Limb (tissue), 2 donors: ENCODE measurements around the gene CASKIN2.
A peak's percentile ranks its signal among the peaks of the same experiment; 100 is the strongest.
"Not testable (repeated sequence)": the region's sequence is repeated elsewhere in the genome, so short reads cannot be mapped to it uniquely, and the experiment has no call there.

Experiments
- DNase-seq, 2 donors: peaks; one replicate each; pipeline ENCODE4 v3.0.0-alpha.2; 2016; ENCODE audit errors: extremely low spot score in 2 of 2

The CASKIN2 gene

DNA sequence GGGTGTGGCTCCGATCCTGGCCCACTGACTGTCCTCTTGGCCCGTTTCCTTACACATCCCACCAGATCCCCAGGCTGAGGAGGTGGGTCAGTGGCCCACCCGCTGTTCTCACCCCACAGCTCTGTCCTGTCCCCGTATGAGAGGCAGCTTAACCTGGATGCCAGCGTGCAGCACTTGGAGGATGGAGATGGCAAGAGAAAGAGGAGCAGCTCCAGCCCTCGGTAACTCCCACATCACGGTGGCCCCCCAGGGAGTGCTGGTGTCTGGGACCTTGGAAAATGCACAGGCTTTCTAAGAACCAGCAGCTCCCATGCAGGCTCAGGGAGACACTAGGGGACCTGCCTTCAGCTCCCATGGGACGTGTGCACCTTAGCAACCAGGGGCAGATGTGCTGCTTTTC lies 6.0 kb upstream of the CASKIN2 start:
- no peak for DNase-seq

DNA sequence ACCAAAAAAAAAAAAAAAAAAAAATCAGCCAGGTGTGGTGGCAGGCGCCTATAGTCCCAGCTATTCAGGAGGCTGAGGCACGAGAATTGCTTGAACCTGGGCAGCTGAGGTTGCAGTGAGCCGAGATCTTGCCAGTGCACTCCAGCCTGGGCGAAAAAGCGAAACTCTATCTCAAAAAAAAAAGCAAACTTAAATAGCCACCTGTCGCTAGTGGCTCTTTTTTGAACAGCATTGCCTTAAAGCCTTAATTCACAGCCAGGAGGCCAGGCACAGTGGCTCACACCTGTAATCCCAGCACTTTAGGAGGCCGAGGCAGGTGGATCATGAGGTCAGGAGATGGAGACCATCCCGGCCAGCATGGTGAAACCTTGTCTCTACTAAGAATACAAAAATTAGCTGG lies 5.1 kb upstream of the CASKIN2 start:
- not testable (repeated sequence) for DNase-seq

DNA sequence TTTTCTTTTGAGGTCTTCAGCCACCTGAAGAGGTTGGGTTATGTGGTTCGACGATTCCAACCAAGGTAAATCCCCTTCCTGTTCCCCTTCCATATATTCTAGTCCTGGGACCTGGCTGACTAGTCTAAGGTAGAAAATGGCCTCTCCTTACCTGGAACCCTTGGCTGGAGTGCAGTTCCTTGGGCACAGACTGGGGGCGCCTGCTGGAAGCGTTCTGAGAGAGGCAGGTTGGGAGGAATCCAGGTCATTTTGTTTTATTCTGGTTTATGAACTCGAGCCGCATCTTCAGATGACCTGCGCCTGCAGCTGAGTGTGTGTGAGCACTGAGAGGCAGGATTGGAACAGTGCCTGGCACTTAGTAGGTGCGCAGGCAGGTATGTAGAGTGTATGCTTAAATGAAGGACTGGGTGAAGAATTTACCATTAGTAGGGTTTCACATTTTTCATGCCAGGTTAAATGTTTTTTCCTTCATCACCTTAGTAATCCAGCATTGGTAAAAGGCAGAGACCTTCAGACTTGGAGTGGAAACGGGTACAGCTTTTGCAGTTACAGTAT lies 3.7 kb upstream of the CASKIN2 start:
- no peak for DNase-seq

DNA sequence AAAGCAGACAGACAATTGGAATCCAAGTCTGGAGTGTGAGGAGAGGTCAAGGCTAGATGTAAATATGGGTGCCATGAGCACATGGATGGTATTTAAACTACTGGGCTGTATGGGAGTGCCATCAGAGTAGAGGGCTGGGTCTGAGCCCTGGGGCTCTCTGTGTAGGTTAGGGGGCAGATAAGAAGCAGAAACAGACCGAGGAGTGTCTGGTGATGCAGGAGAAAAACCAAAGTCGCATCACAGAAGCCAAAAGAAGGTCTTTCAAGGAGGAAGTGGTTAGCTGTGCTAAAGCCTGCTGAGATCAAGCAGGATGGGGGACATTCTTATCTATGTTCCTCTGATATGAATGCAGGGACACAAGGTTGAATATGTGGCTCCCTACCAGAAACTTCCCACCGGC lies 2.9 kb upstream of the CASKIN2 start:
- DNase-seq, result no peak

DNA sequence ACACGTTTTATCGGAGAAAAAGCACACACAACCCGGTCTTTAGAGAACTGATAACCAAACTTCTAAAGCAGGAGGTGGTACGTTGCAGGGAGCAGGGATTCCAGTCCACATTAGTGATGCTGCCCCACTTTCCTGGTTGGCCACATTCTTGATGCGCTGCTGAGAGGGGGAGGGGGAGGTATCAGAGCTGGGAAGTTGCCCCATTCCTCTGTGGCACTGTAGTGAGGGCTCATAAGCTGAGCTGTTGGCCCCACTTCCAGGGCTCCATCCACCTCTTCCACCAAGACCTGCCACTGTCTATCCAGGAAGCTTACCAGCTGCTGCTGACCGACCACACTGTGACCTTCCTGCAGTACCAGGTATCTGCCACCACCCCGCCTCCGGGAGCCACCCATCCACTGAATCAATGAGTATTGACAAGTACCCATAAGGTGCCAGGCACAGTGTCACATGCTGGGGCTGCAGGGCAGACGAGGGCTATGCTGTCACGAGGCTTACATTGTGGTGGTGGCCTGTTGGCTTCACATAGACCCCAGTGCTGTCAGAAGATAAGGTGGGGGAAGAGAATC lies 2.0 kb upstream of the CASKIN2 start:
- DNase-seq, result no peak

DNA sequence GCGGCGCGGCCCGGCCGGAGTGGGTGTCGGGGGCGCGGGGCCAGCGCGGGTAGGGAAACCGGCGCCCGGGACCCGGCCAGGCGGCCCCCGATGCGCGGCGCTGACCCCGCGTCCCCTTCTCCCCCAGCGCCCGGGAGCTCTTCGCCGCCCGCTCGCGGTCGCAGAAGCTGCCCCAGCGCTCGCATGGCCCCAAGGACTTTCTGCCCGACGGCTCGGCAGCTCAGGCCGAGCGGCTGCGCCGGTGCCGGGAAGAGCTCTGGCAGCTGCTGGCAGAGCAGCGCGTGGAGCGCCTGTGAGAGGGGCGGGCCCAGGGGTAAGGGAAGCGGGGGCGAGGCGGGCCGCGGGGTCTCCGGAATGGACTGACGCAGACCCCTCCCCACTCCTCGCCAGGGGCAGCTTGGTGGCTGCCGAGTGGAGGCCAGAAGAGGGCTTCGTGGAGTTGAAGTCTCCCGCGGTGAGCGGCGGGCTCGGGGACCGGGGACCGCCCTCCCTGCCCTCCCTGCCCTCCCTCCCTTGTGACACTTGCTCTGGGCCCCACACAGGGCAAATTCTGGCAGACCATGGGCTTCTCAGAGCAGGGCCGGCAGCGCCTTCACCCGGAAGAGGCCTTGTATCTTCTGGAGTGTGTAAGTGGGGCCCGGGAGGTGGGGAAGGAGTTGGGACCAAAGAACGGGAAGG lies 1.4 kb upstream of the CASKIN2 start:
- peak; percentile 24 to 77 for DNase-seq

DNA sequence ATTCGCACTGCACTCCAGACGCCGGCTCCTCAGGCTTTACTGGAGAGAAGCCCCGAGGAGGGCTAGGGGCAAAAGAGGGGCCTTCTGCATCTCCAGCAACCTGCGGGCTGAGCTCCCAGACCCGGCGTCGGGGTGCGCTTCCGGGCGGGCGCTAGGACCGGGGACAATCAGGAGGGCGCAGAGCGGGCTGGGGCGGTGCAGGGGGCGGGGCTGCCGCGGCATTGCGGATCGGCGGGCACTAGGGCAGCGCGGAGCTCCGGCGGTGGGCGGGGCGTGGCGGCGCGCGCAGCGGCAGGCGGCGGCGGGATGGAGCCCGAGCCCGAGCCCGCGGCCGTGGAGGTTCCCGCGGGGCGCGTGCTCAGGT lies 900 bp upstream of the CASKIN2 start, which contains the start of gene TSEN54:
Gene TSEN54 (plus strand): TSS at position 274 of the 364 bp plus-strand sequence. CDS start 33 bp downstream, at position 307.
- DNase-seq, result peak; percentile 93 to 97

DNA sequence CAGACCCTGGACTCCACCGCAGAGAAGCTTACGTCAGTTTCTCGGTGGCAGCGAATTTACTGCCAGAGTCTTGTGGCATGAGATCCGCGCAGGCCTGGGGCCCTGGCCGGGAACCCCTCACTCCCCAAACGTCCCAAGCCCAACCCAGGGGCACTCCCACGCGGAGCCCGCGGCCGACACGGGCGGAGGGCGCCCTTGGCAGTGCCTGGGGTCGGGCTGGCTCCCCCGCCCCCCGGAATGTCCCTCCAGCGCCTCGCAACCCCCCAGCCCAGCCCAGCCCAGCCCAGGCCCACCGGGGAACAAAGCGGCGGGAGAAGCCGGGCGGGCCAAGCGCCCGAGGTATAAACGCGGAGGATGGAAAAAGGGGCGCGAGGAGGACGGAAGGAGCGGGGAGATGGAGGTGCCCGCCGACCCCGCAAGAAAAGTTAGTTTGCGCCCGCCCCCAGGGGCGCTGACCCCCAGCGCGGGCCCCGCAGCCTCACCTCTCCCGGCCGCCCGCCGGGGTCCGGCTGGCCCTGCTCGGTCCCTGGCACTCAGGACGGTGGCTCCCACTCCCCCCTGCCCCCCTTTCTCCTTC lies 330 bp downstream of the CASKIN2 start:
- DNase-seq, result no peak

DNA sequence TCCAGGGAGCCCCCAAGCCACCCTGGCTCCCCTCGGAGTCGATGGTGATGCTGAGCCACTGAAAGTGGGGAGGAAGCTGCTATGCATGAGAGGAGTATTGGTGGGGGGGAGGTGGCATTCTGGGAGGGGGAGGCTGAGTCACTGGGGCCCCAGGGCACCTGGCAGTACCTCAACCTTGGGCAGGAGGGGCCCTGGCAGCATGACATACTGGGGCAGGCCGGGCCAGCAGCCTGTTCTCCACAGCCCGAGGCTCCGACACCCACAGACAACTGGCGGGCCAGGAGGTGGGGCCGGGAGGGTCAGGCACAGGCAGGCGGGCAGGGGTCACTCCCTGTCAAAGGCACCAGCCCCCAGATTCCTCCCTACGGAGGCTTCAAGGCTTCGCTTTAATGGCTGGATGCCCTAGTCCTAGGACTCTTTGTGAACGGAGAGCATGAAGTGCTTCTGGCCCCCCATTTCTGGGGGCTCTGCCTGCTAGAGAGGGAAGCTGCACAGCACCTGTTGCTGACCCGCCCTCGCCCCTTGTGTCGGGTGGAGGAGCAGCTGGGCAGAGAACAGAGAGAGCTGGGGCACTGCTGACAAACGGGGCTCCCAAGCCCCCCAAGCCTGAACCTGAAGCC lies 928 bp downstream of the CASKIN2 start:
- DNase-seq, result no peak

DNA sequence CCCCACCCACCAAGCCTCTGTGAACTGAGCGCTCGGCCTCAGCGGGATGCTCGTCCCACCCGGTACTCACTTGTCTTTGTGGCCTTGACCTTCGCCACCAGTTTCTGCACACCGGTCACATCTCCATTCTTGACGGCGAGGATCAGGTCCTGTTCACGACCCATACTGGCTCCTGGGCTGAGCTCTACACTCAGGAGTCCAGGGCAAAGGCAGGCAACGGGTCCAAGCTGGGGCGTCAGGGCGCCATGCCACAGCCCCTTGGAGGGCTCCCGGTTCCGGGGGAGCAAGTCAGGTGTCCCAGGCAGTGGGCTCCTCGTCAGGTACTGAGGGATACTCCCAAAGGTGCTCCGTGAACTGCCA lies 1.7 kb downstream of the CASKIN2 start:
- DNase-seq, result no peak

DNA sequence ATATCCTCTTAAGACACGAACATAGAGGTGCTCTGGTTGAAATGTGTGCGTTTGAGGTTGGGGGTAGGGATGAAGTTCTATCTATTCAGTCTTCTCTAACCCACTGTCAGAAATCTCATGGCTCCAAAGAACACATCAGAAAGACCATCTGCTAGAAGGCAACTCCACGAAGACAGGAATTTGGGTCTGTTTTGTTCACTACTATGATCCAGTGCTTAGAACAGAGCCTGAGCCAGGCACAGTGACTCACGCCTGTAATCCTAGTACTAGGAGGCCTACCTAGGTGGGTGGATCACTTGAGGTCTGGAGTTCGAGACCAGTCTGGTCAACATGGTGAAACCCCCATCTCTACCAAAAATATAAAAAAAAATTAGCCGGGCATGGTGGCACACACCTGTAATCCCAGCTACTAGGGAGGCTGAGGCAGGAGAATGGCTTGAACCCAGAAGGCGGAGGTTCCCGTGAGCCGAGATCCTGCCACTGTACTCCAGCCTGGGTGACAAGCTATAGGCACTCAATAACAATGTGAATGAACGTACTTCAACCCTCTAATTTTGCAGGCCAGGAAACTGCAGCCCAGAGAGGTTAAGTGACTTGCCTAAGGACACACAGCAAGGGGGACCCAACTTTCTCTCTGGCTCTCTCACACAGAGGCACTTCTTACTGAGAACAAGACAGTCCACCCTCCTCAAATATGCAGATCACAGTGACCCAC lies 2.3 kb downstream of the CASKIN2 start:
- DNase-seq, result no peak

DNA sequence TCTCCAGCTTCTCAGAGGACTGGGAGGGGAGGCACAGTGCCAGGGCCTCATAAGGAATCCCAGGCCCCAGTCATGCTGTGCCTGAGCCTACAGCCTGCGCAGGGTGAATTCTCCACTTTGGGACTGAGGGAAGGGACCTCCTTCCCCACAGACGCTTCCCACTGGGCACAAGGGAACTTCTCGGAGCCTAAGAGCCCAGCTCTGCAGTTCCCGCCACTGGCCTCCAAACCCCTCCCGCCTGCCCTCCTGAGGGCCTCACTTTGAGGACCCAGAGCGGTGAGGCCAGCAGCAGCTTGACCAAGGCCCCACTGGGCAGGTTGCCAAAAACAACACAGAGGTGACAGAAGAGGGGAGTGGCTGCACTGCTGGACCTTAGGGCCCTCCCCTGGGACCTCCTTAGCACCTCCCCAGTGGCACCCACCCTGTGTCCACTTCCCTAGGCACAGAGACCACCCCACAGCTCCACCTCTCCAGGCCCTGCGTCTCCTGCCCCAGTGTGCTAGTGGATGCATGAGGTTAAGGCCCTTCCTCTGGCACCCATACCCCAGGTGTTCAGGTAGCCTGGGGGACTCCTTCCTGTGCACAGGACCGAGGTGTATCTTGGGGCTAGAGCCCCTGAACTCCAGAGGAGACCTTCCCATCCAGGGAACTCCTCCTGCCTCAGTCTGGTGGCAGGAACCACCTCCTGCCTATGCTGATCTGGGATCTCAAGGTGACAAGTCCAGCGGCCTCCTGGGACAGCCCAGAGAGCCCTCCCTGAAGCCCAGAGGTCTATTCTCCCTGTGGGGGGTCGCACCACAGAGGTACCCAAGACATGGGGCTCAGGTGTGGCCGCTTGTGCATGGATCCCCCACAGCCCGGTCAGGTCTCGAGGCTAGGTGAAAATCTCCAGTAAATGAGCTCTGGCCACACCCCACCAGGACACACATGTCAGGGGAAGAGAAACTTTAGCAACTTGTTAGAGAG lies 3.4 kb downstream of the CASKIN2 start:
- no peak for DNase-seq

DNA sequence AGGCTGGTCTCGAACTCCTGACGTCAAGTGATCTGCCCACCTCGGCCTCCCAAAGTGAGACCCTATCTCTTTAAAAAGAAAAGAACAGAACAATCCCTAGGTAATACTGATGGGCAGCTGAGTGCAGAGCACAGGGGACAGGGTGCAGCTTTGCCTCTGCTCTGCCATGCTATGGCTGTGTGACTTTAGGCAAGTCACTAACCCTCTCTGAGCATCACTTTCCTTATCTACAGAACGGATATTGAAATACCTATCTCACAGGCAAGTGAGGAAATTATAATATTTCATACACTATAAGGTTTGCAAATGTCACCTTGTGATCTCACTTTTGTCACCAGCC lies 4.1 kb downstream of the CASKIN2 start:
- DNase-seq, result no peak

DNA sequence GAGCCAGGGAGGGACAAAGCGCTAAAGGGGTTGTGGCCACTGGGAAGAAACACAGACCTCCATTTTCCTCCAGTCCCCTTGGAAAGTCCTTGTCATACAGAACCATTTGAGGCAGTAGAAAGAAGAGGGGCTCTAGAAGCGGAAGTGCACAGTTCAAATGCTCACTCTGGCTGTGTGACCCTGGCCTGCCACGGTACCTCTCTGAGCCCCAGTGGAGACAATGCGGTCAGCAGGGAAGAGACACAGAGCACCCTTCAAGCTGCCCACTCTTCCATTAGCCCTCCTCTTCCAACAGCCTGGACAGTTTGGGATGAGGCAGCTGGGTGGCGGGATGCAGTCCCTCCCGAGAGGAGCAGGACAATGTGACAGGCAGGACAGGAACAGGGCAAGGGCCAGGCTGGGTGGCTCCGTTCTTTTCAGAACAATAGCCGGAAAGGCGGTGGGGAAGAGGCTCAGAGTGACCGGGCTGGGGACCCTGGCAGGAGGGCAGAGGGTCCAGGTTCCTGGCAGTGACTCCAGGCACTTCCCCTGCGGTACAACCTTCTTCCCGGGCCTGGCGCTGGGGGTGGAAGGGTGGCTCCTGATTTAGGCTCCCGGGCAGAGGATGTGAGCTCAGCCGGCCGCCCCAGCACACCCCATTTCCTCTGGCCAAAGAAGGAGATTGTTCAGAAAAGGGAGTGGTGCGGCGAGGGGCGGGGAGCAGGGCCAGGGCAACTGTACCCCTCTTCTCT lies 5.6 kb downstream of the CASKIN2 start:
- no peak for DNase-seq

DNA sequence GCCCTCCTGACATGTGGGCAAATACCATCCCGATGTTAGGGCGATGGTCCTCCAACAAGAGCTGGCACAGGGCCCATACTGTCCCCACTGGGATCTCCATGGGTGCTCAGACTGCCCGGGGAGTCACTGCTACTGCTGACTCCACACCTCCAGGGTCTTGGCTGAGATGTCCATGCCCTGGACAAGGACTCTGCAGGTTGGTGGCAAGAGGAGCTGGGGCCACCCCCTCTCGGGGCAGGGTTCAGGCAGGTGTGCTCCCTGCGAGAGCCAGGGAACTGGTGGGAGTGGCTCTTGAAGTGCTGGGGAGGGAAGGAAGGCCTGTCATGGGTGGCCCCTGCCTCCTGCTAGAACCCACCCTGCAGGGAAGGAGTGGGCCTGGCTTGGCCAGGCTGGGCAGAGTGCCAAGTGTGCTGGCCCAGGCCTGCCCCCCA lies 6.4 kb downstream of the CASKIN2 start:
- no peak for DNase-seq

DNA sequence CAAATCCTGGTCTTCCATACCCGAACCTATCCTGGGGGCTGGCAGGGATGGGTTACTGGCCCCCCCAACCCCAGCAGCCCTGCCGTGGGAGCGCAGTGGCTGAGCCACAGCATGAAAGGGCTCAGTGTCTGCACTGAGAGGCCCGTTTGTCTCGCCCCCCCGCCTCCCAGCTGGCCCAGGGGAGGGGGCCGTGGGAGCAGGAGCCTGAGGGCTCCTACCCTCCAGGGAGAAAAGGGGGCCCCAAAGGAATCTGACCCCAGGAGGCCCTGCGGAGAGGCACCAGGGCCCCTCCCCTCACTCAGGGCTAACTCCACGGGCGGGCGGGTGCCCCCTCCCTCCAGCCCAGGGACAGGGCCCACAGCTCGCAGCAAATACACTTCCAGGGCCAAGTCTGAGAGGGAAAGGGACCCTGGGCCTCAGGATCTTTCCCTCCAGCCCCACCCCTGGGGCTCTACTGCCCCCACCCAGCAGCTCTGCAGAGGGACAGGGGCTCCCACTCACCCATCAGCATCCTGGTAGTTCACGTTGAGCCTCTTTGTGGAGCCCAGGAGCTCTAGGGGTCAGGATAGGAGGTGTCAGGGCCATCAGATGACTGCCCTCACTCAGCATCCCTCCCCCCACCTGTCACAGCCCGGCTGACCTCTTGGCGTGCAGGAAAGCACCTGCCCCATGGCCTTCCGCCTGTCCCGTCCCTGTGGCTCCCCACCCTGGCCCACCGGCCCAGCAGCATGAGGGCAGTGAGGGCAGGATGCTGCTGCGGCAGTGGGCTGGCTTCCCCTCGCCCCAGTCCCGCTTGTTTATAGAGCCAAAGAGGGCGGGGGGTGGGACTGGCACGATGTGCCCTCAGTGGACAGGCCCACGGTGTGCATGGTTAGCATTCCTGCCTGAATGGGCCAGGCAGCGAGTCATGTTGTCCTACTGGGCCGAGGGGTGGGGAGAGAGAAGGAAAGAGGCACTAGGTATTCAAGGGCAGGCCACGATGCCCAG lies 7.3 kb downstream of the CASKIN2 start:
- DNase-seq, result peak in 1 of 2 donors; percentile 66

DNA sequence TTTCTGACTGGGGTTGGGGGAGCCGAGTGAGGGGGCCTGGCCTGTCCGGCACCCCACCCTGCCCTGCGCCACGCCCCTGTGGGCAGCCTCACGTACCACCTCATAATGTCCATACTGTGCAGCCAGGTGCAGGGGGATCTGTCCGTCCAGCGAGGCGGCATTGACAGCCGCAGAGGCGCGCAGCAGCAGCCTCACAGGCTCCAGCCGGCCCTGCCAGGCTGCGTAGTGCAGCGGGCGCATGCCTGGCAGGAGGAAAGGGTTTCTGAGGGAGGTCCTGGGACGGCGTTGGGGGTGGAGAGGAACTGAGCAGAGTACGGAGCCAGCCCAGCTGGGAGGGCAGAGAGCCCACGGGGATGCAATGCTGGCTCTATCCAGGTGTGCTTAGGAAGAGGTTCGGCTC lies 8.4 kb downstream of the CASKIN2 start:
- no peak for DNase-seq

DNA sequence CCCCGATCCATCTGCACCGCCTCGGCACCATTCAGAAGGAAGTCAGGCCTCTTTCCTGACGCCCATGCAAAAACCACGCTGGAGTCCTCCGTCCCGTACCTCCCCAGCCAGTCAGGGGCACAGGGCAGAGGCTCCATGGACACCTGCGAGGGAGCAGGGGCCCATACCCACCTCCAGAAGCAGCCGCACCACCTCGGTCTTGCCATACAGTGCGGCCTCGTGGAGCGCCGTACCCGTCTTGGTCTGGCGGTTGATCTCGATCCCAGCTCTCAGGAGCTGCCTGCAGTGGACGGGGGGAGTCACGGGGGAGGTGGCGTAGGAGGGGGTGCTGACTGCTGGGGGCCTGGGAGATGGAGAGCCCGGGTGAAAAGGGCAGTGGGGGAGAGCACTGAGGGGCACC lies 9.2 kb downstream of the CASKIN2 start:
- DNase-seq, result no peak

DNA sequence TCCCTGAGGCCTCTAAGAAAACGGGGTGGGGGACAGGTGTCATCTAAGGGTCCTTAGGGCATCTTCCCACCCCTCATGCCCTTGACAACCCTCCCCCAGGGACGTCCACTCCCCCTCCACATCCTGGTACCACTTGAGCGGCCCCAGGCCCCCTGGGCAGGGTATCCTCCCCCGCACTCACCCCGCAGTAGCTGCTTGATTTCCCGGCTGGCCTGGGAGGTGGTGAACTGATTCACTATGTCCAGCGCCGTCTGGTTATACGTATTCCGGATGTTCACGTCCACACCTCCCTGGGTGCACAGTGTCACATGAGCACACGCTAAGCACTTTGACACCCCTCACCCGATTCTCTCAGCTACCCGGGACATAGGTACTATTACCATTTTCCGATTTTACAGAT lies 9.7 kb downstream of the CASKIN2 start:
- DNase-seq, result no peak
